ENCODE measurements around the gene MCU.

Gene MCU

DNA sequence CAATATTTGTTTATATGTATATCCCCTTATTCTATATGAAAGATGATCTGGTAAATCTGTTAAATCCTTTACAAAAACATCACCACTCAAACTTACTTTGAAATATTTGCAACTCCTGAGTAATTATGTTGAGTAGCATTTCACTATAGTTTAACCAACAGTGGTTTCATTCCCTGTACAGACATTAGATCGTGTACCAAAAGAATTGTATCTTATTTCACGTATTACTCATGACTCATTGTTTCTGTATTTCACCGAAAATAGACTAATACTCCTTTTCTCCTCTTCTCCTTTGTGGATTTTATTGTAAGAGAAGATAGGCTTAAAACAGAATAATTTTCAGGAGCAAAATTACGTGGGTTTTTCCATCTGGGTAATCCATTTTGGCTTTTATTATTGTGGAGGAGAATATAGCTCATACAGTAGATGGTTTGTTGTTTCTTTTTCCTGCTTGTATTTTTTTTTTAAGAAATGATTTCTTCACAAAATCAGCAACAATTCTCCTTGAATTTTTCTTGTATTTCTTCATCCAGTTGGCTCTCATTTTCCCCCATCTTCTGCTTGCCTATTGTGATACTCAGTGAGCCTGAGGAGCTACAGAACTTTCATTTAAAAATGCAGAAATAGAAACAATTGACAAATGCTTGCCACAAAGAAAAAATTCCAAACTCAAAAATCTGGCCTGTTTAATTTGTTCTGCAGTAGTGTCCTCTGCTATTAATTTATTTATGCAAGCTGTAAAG lies 111.0 kb downstream of the MCU start:
- no peak for DNase-seq (ENCODE audit: low read depth)

DNA sequence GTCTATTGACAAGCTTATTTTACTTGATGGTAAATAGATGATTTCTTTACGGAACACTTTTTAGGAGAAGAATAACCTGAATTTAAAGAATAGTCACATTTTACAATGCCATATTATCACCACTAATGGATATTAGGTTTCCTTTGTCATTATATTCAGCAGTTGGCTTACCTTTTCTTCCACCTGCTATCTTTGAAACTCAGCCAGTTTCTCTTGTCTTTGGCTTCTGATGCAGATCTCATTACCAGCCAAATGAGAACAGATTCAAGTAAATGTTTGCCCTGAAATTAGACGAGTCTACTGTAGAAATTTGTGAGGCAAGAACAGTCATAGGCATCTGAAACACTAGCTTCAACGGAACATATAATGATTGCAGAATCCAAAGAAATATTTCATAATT lies 116.1 kb downstream of the MCU start:
- no peak for DNase-seq (ENCODE audit: low read depth)

DNA sequence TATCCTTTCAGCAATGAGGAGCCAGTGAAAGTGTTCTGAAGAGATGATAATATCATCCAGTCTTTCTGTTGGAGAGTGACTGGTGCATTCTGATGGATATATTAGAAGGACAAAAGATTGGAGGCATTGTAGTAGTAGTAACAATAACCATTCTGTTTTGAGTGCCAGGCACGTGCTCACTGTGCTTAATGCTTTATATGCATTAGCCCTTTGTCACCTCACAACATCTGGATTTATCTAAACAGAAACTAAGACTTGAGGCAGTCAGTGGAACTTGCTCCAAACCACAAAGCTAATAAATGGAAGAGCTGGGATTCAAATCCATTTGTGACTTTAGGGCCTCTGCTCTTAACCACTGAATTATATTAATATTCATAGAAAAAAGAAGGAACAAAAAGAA lies 117.1 kb downstream of the MCU start:
- no peak for DNase-seq (ENCODE audit: low read depth)

DNA sequence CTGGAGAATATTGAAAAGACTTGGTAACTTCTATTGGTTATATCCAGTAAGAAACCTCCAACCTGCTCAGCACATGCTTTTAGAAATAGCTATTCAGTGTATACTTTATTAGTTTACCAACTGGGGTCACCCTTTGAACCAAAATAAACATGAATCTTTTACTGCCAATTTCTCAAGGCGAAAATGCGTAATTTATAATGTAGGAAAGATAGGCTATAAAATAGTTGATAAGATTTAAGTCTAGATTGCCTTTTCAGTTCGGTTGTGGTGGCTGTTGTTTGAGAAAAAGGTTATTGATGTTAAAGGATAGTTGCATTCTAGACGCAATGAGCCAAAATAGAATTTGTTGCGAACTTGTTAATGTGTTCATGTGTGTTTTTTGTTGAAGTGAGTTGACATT lies 119.0 kb downstream of the MCU start:
- no peak for DNase-seq (ENCODE audit: low read depth)

DNA sequence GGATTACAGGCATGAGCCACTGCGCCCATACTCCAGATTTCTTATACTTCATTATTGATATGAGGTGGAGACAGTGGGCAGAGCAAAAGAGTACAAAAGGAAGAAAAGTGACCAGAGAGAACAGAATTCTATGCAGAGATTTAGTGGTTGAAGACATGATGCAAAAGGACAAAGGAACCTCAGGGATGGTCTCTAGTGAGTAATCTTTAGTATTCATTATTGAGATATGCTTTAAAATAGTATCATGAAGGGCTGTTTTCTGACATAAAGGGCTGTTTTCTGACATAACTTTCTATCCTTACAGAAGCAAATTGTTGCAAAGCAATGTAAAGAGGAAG lies 120.4 kb downstream of the MCU start:
- no peak for DNase-seq (ENCODE audit: low read depth)

DNA sequence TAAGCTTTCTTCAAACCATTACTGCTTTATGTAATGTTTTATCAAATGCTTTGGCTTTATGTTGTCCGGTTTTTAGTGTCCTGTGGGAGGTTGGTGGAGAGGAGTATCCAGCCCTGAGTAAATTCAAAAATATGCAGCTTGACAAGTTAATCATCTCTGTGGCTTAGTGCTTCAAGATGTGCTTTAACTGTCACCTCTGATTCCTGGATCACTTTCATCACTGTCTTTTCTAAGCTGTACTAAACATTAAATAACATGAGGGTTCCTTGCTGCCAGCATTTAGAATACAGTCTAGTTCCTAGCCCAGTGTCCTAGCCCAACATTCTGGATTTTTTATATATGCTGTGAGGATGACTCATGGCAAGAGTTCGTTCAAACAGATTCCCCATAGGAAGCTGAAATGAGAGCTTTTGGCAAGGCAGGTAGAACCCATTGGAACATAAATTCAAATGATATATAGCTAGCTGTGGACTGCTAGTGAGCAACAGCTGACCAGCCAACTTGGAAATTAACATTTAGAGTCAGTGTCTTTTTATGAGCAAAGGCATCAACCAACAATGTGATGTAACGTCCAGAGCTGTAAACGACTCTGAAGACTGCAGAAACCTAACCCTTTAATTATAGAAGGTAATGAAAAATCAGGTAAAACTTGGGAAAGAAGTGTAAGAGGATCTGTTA lies 120.9 kb downstream of the MCU start:
- no peak for DNase-seq (ENCODE audit: low read depth)

DNA sequence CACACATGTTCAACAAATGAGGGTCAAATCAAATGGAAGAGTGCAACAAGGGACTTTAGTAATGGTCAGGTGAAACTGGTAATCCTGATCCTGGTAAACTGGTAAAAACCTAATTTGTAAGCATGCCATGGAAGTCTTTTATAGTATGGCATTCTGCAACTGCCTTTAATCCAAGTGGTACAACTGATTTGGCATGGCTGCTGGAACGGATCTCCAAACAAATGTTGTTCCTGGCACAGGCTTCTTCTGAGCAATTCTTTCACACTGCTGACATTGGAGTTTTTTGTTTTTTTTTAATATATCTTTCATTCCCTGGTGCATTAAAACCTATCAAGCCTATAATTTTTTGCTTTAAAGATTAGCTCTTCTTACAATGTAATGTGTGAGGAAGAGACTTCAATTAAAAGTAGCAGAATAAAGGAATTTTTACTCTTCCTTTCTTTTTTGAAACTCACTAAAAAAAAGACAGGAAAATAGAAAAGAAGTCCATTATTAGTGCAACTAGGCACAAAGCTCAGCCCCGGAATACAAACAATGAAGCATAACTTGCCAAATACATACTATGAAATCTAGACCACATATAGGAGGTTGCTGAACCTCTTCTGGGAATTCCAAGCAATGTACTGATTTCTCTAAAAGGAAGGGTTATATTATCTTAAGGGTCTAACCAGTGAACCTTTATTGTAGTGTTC lies 122.3 kb downstream of the MCU start:
- DNase-seq (ENCODE audit: low read depth) = no peak

DNA sequence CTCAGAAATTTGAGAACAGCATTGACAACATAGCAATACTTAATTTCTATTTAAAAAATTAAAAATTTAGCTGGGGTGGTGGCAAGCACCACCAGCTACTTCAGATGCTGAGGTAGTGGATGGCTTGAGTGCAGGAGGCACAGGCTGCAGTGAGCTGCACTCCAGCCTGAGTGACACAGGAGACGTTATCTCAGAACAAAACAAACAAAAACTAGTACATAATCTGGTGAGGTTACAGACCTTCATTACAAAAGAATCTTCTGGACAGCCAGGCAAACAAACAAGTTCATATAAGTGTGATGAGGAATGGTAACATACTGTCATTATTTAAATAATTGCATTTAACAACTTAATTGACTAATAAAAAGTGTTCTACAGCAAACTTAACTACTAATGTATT lies 124.6 kb downstream of the MCU start:
- no peak for DNase-seq (ENCODE audit: low read depth)

DNA sequence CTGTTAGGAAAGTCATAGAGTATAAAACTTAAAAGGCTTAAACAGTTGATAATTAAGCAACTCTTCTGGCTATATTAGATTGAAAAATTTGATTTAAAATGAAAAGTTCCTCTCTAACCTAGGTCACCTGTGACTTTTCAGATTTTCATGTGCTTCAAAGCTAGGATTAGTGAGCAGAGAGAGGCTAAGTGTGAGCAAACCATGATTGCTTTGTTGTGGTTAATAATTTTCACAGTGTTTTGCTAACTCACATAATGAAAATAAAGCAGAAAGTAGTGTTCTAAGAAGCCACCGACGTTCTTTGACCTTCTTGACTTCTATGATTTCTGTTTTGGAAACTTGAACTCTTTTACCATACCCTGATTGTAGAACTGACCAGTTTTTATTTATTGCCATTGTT lies 126.1 kb downstream of the MCU start:
- no peak for DNase-seq (ENCODE audit: low read depth)

DNA sequence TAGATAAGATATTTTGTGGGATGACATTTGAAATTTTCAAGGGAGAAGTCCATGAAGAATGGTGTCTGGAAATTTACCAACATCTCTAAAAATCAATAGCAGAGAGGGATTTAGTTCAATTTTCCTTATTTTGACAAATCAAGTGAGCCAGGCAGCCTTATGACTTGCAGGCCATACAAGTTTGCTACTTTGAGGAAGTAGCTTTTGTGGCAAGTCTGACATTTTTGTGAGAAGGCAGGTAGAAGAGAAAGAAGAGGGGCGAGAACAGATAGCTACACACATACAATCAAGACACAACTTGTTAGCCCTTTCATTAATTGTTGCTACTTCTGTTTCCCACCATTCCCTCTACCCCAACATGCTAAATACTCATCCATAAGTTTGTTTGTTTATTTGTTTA lies 127.1 kb downstream of the MCU start:
- DNase-seq (ENCODE audit: low read depth) = no peak

DNA sequence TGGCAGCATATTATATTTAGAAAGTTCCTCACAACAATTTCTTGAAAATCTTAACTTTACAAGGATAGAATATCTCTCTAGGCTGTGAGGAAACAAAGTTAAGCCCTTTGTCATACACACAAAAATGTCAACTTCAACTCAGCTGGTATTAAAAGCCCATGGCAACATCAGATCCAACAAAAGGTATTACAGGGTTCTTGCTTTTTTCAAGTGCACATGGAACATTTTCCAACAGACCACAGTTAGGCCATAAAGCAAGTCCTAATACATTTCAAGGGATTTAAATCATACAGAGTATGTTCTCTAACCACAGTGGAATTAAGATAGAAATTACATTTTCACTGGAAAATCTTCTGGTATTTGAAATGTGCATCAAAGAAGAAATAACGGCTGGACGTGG lies 129.7 kb downstream of the MCU start:
- no peak for DNase-seq (ENCODE audit: low read depth)

DNA sequence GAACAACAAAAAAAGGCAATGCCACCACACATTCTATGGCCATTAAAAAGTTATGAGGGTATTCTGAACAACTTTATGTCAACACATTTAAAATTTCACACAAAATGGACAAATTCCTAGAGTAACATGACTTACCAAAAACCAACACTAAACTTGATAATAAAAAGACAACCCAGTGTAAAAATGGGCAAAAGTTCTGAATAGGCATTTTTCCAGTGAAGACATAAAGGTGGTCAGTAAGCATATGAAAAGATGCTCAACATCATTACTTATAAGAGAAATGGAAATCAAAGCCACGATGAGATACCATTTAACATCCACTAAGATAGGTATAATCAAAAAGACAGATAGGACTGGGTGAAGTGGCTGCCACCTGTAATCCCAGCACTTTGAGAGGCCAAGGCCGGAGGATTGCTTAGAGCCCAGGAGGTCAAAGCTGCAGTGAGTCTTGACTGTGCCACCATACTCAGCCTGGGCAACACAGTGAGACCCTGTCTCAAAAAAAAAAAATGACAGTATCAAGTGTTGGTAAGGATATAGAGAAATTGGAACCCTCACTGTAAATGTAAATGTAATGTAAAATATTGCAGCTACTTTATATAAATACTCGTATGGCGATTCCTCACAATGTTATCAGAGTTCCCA lies 130.5 kb downstream of the MCU start:
- DNase-seq (ENCODE audit: low read depth) = no peak

DNA sequence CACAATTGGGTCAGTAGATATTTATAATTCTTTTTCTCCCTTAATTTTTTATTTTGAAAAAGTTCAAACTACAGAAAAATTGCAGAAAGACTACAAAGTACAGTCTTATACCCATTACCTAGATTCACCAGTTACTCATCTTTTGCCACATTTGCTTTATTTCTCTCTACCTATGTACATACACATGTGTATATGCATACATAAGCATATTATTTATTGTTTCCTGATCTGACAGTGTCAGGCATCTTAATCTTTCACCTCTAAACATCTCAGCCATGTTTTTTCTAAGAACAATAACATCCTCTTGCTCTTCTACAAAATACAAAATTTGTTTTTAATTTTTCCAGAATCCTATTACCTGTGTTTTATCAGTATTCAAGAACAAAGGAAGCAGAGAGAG lies 133.2 kb downstream of the MCU start:
- DNase-seq (ENCODE audit: low read depth) = no peak

DNA sequence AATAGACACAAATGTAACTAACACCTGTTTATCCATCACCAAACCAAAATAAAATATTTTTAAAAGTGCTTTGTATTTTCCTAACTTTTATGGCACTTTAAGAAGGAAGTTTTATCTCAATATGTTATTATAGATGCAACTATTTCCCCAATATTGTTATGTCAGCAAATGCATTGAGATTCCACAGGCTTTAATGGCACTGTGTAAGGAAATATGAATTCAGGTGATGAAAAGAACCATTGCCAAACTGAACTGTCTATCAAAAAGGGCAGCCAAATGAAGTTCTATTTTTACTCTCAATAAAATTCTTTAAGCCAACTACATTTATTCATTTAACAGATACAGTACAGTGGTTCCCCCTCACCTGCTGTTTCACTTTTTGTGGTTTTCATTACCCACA lies 134.4 kb downstream of the MCU start:
- no peak for DNase-seq (ENCODE audit: low read depth)

DNA sequence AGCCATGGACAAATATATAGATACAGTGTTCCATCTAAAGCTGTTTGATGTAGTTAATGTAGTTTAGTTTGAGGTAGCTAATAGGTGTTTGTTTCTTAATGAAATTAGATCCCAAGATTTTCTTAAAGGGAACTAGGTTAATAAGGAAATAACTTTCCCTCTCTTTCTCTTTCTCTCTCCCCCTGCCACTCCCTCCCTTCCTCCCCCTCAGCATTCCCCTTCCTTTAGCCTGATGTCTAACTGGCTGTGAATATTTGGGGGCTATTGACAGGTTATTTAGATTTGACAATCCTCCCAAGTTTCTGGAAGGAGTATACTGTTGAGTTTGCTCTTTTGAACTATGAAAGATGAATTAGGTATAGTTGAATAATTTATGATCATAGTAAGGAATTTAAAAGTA lies 136.4 kb downstream of the MCU start:
- no peak for DNase-seq (ENCODE audit: low read depth)

DNA sequence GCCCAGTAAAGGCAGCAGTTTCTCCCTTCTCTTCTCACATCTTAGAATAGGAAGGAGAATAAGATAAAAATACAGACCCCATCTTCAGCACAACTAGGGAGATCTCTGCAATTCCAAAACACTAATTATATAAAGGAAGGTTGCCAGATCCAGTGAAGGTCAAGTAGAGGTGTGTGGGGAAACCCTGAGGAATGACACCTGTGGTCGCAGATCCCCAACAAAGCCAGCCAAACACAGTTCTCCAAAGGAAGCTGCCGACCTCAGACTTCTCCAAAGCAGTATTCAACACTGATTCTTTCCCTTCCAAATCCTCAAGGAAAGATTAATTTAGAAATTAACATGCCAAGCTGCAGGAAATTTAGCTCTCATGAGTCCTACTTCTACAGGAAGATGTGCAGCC lies 138.7 kb downstream of the MCU start:
- no peak for DNase-seq (ENCODE audit: low read depth)

DNA sequence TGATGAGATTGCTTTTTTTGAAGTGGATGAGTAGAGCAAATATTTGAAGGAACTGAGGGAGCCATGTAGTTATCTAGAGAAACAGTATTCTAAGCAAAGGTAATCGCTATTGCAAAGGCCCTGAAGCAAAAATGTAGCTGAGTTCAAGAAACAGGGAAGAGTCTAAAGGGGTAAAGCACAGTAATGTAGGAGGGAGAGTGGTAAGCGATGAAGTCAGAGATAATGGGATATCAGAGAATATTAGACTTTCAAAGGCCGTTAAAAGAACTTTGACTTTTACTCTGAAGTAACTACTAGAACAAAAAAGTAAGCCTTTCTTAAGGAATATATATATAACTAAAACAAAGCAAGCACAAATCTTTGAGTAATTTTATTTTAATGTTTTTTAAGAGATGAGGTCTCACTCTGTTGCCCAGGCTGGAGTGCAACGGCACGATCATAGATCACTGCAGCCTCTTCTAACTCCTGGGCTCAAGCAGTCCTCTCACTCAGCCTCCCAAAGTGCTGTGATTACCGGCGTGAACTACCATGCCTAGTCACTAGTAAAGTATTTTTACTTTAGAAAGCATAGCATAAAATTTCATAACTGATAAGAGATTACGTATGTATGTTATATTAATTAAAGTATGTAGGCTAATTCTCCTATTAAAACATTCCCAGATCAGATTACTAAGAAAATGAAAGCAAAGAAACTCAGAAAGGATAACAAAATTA lies 139.9 kb downstream of the MCU start:
- no peak for DNase-seq (ENCODE audit: low read depth)

DNA sequence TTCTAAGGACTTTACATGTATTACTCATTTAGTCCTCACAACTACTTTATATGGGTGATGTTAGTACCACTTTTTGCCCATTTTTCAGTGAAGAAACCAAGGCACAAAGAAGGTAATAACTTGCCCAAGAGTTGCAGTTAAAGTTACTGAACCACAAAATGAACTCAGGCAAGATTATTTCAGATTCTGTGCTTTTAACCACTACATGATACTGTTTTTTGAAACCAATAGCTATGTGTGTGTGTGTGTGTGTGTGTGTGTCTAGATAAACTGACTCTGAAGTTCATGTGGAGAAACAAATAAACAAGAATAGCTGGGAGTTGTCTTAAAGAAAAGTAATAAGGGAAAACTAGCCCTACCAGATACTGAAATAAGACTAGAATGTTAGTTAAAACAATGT lies 140.8 kb downstream of the MCU start:
- DNase-seq (ENCODE audit: low read depth) = no peak

DNA sequence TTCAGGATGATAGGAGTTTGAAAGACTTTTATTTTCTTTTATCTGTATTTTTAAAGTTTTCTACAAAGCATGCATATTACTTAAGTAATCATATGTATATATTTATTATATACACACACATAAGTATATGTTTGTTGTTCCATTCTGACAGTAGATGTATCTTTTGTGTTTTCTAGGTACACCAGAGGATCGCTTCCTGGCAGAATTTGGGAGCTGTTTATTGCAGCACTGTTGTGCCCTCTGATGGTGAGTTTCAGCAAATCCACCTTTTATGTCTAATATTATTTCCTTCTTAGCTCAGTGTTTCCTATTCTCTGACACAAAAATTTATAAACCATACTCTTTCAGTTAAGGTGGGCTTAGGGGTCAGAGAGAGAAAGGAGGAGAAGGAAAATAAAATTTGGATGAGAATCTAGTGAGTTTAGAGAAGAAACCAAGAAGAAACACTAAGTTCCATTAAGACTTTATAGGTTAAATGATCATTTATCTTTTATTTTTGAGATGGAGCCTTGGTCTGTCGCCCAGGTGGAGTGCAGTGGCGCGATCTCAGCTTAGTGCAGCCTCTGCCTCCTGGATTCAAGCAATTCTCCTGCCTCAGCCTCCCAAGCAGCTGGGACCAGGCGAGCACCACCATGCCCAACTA lies 142.4 kb downstream of the MCU start:
- DNase-seq (ENCODE audit: low read depth) = no peak

DNA sequence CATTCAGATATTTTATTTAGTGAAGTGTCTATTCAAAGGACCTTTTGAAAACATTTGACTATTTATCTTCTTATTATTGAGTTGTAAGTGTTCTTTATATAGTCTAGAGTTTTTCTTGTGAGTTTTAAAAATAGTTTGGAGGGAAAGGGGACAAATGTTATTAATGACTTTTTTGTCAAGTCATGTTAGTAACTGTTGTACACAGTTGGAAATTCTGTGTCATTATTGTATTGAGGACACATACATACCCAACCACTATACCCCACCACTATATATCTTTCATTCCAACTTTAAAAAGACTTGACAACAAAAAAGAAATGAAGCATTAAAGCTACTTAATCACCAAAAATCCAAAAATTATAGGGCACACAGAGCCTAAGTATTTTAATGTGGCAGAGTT lies 148.4 kb downstream of the MCU start:
- no peak for DNase-seq (ENCODE audit: low read depth)

DNA sequence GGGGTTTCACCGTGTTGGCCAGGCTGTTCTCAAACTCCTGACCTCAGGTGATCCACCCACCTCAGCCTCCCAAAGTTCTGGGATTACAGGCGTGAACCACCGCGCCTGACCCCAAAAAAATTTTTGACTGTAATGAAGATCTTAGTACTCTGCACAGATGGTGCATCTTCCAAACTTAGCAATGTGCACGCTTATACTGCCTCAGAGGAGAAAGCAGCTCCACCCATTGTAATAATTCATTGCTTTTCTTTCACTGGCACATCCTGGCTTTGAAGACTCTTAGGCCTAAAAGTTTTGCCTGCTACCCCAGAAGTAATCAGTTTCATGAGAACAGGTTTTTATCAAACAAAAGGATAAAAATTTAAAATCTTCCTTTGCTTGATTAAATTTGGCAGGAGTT lies 149.5 kb downstream of the MCU start:
- DNase-seq (ENCODE audit: low read depth) = no peak

DNA sequence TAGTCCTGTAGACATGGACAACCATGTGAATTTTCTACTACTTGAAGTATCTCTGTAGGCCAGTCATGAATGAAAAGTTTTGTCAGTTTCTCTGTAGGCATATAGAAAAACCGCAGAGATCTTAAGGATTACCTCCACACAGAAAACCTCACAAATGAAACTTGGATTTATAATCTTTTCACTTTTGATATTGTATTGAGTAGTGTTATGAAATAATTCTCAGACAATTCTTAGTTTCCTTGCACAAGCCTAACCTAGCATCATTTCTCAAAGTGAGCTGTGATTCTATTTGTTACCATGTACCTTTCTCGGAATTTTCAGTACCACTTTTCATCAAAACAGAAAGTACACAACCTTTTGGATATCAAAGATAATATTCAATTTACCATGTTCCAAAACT lies 150.2 kb downstream of the MCU start:
- DNase-seq (ENCODE audit: low read depth) = no peak
